ENCODE measurements around the gene ZNF646.

ZNF646 gene

GRCh38 chr16:31108794-31109558 lies 34.8 kb downstream of the ZNF646 start:
- no peak for DNase-seq

GRCh38 chr16:31109622-31110021 lies 35.4 kb downstream of the ZNF646 start:
- no peak for DNase-seq

GRCh38 chr16:31110106-31111034 lies 36.1 kb downstream of the ZNF646 start:
- no peak for DNase-seq

DNA sequence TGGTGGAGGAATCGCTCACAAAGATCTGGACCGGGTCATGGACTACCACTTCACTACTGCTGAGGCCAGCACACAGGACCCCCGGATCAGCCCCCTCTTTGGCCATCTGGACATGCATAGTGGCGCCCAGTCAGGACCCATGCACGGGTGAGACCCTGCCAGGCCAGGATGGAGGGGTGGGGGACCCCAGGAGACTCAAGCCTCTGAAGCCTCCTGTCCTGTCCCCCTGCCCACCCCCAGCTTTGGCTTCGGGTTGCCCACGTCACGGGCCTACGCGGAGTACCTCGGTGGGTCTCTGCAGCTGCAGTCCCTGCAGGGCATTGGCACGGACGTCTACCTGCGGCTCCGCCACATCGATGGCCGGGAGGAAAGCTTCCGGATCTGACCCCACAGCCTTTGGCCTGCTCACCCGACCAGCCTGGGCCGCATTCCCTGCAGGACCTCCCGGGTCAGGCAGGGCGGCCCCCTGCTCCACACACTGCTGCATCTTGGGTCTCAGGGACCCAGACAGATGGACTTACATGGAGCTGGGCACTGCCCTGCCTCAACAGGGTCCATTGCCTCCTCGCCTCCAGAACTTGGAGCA lies 37.8 kb downstream of the ZNF646 start:
- DNase-seq = no peak

GRCh38 chr16:31112711-31113110 lies 38.5 kb downstream of the ZNF646 start:
- no peak for DNase-seq

DNA sequence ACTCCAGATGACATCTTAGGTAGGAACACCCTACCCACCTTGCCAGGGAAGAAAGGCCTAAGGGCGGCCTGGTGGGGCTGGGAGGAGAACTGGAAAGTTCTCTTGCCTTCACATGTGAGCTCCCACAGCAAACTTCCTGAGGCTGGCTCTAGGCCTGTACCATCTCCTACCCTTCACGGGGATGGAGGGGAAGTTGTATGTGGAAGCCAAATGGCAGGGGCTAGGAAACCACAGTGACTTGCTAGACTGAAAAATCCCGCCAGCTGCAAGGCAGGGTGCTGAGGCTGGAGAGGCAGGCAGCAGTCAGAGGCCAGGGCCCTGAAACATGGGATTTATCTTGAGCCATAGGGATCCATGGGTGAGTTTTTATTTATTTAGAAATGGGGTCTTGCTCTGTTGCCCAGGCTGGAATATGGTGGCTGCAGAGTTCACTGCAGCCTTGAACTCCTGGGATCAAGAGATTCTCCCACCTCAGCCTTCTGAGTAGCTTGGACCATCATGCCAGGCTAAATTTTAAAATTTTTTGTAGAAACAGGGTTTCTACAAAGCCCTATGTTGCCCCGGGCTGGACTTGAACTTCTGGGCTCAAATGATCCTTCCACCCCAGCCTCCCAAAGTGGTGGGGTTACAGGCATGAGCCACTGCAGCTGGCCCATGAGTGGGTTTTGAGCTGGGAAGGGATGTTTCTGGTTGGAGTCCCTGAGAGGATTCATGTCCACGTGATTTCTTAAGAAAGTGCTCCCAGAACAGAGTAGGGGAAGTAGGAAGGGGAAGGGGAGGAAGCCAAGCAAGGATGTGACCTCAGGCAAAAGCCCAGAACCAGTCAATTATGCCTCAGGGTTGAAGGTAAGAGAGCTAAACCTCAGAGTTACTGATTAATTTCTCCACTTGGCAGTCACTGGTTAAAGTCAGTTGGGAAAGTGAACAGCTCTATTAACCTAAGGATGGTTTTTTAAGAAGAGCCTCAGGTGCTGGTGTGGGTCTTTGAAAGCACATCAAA lies 39.2 kb downstream of the ZNF646 start:
- DNase-seq = no peak

DNA sequence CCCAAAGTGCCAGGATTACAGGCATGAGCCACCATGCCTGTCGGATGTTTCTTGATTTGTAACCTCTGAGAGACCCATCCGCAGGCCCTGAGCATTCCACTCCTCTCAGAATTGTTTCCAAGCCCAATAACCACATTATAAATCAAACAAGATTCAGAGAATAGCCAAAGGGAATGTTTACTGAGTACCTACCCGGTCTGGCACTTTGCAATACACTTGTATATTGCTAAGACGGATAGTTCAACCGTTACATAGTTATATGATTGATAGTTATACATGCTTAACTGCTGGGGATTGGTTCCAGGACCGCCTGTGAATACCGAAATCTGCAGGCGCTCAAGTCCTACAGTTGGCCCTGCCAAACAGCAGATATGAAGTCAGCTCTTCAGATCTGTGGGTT lies 40.2 kb downstream of the ZNF646 start:
- no peak for DNase-seq

DNA sequence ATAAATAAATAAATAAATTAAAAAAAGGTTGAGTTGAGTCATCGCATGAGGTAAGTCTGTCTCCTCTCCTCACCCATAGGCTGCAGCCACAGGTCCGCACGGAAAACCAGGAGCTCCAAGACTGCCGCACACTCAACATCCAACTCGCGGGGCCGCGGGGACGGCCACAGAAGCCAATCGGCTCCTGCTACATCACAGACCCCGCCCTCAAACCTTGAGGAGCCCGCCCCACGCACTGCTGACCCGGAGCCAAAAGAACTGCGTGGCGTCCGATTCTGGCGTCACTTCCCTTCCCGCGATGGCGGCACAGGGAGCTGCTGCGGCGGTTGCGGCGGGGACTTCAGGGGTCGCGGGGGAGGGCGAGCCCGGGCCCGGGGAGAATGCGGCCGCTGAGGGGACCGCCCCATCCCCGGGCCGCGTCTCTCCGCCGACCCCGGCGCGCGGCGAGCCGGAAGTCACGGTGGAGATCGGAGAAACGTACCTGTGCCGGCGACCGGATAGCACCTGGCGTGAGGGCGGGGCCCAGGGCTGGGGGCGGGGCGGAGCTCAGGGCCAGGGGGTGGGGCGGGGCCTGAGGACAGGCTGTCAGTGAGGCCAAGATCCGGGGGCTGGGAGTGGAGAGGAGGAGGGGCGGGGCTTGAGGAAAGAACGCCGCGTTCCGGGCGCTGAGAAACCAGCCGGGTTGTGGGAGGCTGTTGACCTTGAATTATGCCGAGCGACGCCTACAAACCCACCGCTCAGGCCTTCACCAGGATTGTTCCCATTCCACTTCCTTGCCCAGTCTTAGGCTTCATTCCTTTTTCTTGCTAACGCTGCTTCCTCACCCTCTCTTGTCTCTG lies 43.4 kb downstream of the ZNF646 start, which contains the start of gene KAT8:
Gene KAT8 (plus strand): TSS at position 281 of the 839 bp plus-strand sequence. CDS start 18 bp downstream, at position 299.
- peak; percentile 99 for DNase-seq

DNA sequence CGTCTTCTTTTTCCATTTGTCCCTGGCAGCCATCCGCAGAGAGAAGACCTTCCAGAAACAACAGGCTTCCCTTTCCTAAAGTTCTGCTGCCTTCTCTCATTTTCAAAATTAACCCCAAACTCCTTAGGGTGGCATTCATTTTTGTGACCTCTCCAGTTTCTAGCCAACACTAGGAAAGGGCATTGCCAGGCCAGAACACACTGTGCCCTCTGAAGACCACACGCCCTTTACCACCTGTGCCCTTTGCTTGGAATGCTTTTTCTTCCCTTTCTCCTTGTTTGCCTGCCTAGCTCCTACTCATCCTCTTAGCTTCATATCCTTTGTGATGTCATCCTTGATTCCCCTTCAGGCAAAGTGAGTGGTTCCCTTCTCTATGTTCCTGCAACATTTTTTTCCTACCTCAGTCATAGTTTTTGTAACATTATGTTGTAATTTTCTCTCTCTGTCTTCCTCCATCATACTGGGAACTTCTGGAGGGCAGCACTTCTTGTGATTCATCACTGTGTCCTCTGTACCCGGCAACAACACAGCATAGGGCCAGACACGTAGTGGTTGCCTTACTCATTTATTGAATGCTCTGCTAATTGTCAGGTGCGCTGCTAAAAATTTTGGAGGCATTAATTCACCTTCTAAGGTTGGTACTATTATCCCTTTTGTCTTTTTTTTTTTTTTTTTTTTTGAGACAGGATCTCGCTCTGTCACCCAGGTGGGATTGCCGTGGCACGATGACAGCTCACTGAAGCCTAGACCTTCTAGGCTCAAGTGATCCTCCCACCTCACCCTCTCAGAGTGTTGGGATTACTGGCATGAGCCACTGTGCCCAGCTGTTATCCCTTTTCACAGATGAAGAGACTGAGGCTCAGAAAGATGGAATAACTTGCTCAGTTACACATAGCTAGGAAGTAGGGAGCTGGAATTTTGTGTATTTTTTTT lies 44.3 kb downstream of the ZNF646 start:
- no peak for DNase-seq

- DNase-seq = no peak
Measured at GRCh38 chr16:31120129-31120528, 45.9 kb downstream of the ZNF646 start.

DNA sequence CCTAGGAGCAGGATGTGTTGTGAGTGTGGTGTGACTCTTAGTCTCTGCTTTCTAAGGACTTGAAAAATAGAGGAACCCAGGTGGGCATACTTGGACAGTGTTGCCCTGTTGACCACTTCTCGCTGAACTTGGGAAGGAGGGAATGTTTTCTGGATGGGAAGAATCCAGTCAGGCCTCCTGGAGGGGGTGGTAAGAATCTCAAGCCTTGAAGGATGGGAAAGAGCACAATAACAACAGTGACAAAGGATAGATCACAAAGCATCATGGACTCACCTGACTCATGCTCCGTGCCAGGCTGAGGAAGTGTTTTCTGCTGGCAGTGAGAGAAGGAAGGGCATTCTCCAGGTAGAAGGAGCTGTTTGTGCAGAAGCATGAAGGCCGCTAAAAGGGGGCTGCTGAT lies 51.6 kb downstream of the ZNF646 start:
- no peak for DNase-seq

GRCh38 chr16:31127182-31127581 lies 53.0 kb downstream of the ZNF646 start:
- DNase-seq = no peak

DNA sequence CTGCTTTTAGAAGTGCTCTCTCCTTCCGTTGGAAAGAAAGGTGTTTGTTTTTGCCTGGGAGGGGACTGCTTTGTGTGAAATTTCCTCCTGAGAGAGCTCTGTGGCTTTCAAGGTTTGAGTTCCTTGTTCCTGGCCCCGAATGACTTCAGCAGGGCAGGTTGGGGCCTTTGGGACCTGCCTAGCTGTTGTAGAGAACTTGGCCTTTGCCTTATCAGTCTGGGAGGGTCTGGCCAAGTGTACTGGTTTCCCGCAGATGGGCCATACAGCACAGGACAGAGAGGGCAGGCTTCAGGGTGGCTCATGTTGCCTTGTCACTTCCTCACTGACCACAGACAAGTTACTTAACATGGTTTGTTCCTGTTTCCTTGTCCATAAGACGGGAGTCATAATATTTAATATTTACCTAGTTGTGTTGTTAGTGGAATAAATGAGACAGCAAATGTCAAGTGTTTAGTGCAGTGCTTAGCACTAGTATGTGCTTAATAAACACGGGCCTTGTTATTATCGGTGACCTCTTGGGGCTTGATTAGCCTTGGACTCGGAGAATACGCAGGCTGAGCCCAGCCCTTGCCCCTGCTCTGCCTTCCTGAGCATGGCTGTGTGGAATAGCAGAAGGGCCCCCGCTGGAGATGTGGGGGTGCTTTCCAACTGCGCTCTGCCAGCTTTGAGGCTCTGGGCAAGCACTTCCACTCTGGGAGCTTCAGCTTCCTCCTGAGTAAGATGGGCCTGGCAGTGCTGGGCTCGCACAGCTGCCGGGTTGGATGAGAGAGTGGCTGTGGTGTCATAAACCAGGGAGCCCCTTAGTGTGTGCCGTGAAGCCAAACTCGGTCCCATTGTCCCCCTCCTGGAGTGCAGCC lies 54.7 kb downstream of the ZNF646 start:
- no peak for DNase-seq

DNA sequence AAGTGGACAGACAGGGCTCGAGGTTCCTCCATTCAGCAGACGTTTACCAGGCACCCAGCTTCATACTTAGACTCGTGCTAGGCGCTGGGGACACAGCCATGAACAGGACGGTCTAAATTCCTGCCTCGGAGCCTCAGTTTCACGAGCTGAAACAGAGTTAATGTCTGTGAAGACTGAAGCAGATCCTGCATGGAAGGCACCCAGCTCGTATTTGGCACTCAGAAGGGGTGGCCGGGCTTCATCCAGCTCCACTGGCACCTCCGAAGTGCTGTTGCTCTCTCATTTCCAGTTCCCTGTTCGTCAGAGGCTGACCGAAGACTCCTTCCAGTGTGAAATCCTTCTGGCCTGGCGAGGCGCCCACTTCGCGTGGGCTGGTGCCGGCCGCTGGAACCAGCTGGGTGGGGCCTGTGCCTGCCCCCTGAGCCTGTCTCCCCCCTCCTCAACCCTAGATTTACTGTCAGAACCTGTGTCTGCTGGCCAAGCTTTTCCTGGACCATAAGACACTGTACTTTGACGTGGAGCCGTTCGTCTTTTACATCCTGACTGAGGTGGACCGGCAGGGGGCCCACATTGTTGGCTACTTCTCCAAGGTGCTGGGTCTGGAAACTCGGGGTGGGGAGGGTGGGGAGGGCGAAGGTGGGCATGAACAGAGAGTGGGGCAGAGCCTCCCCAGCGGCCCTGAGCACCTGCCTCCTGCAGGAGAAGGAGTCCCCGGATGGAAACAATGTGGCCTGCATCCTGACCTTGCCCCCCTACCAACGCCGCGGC lies 55.5 kb downstream of the ZNF646 start:
- no peak for DNase-seq

DNA sequence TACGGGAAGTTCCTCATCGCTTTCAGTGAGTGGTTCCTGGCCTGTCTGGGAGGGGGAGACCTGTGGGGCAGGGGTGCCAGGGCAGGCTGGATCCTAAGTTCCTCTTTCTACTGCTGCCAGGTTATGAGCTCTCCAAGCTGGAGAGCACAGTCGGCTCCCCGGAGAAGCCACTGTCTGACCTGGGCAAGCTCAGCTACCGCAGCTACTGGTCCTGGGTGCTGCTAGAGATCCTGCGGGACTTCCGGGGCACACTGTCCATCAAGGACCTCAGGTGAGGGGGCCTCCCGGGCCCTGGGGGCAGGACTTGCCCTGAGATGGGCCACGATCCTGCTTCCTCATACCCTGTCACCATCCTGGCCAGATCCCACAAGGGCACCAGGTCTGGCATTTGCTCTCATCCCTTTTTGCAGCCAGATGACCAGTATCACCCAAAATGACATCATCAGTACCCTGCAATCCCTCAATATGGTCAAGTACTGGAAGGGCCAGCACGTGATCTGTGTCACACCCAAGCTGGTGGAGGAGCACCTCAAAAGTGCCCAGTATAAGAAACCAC lies 56.2 kb downstream of the ZNF646 start:
- DNase-seq = no peak

GRCh38 chr16:31130899-31131298 lies 56.7 kb downstream of the ZNF646 start:
- no peak for DNase-seq

DNA sequence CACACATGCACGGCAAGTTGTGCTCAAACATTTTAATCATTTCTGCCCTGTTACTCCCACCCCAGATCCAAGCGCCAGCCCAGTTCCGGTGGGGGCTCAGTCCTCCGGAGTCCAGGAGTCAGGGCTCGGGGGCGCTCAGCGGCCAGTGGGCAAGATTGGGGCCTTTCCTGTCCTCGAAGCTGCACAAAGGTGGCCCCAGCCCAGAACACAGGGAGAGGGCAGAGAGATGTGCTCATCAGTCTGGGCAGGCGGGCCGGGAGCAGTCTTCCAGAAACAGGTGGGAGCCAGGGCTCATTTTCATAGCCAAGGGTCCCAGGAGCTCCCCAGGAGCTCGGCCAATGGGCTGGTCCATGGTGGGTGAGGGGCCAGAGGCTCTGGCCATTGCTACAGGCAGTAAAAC lies 57.2 kb downstream of the ZNF646 start:
- DNase-seq = no peak

DNA sequence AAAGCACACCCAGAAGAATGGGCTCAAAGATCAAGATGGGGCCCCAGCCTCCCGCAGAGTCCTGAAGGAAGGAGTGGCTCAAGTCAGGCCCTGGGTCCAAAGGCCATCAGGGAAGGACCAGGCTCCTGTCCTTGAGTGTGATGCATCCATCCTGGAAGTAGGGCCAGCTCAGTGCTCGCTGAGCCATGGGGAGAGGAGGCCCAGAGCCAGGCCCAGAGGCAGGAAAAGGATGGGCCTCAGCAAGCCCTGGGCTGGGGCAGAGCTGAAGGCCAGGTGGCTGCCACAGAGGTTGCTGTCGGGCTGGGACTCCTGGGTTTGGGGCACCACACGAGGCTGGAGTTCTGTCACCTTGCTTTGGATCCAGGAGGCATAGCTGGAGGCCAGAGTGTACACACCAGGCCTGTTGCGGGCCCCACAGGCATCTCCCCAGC lies 57.6 kb downstream of the ZNF646 start:
- no peak for DNase-seq

All from NCI-H82 (cell line).